ENCODE results near the gene IL21R. TPM values are rescaled to one million over a fixed set of nuclear protein-coding genes. Genes with fewer than 3 reads are reported as not detected.
"Not testable (repeated sequence)": the region's sequence is repeated elsewhere in the genome, so short reads cannot be mapped to it uniquely, and the experiment has no call there.

Gene IL21R
- polyA plus RNA-seq, 10 donors = 0.13 to 1.0 (median 0.31) TPM

DNA sequence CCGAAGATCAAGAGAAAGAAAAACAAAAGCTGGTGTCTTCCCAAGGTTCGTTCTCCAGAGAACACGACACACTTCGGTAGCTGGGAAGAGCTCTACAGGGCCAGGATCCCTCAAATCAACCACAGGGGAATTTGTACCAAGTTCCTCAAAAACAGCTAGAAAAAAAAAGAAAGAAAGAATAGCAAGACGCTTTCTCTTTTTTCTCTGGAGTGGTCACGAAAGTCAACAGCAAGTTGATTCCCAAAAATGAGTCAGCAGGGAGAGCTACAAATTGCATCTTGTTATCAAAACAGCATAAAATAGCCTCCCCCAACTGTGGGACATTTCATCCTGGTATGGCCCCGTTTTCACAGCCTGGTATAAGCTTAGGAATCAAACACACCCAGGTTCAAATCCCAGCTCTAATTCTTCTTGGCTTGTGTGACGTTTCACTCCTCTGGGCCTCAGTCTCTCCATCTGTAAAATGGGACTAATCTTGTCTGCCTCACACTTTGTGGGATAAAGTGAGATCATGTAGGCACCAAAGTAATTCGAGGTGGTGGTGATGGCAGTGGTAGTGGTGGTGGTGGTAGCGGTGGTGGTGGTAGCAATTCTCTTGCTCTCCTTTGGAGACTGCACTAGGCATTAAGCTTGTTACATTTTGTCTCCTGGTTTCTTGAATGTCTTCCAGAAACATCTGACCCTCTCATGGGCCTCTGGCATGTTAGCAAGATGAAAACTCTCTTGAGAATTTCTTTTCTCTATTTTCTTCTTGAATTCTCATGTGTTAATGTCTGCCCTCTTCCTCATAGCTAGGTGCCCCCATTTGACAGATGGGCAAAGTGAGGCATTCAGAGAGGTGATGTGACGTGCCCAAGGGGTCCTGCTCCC is 988 bp upstream of the IL21R start:
- DNase-seq = peak in 1 of 3 donors; percentile 26

DNA sequence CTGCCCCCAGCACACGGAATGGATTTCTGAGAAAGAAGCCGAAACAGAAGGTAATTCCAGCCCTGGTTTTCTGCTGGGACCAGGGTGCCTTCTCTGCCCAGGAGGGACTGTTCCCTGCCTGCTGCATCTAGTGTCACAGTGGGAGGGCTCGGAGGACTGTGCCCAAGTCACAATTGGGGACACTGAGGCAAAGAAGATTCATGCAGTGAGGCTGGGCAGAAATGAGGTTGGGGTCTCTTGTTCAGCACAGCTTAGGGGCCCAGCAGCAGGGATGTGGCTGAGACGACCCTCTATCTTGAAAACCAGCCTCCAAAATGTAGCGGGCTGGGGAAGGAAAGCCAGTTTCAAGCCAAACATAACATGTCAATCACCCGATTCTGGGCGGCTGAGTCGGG is 592 bp downstream of the IL21R start:
- no peak for DNase-seq

DNA sequence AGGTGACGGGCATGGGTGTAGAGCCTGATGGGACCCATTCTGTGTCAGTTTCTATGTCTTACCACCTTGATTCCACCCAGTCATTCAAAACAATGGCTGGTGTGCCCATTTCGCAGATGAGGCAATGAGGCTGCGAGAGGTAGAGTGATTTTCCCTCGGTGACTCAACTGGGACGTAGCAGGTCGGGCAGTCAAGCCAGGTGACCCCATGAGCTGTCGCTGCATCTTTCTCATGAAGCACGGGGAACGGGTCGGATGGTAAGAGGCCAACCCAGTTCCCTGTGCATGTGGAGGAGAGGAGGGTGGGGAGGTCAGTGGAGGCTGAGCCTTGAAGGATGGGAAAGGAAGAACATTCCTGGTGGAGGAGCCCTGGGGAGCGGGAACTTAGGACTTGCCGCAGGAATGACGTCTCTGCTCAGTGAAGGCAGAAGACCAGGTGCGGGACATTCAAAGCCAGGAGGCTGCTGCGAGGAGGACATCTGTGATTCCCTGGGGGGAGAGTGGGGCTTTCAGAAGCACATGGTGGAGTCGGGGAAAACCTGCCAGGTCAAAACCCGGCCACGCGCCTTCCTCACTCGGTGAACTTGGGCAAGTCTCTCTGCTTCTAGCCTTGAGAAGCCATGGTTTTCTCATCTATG is 1.1 kb downstream of the IL21R start:
- DNase-seq = no peak

DNA sequence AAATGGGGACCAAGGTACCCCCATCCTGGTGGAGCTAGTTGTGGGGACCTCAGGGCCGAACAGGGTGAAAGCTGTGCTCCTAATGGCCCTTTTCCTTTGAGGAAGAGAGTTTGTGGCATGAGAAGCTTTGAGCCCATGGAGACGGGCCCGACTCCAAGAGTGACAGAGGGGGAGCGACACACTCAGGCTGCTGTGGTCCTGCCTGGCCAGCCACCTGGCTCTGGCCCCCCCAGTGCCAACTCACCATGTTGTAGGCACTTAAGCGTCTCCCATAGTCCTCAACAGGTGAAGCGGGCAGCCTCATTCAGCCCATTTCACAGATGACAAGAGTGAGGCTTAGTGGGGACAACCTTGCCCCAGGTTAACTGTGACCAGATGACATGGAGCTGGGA is 1.6 kb downstream of the IL21R start:
- no peak for DNase-seq

DNA sequence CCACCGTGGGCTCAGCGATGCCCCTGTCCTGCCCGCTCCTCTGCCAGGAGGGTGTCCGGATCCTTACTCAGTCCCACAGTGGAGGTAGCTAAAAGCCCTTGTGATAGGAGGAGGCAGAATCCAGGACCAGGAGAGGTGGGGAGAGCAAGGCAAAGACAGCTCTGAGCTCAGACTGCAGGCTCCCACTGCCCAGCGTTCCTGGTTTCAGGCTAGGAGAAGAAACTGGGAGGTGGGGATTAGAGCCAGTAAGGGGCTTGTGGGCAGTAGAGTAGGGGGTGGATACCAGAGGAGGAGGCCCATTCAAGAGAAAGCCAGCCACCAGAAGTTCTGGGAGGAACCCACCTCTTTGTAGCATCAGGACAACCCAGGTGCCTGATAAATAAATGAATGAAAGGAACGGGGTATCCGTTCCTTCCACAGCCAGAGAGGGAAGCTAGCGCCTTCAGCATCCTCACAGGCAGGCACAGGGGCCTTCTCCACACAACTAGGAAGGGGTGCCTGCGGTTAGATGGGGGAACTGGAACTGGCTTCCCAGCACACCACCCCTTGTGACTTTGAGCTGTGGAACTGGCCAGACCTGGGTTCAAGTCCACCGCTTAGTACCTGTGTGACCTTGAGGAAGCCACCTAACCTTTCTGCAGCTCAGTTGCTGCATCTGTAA is 2.3 kb downstream of the IL21R start:
- no peak for DNase-seq

DNA sequence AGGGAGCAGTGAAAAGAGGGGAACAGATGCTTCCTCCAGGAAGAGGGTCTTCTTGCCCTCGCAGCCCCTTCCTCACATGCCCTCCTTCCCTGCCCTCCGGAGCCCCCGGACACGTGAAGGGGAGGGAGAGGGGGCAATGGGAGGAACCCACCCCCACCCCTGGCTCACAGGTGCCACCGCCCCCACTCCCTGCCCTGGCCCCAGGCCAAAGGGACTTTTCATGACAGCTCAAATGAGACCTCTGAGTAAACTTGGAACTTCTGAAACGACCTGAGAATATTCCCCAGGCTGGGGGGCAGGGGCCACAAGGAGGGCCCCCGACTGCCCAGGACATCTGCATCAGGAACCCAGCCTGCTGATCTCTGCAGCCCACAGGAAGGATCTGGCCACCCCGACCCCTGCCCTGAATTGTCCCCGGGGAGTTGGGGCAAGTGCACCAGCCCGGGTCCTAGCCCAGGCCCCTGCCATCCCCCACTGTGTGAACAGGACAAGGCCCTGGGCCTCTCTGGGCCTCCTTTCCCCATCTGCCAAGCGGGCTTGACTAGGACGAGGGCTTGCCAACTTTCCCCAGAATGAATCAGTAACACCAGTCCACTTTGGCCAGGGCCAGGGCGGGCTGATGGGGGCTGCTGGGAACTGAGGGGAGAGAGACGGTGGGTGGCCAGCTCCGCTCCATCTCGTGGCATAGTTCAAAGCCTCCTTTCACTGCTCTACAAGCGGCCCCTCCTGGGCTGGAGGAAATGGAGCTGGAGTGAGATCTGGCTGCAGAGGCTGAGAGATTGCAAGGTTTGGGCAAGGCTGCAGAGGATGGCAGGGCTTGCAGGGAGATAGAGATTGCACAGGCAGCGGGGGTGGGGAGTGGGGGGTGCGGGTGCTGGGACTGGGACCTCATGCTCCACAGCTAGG is 3.8 kb downstream of the IL21R start:
- DNase-seq = no peak

DNA sequence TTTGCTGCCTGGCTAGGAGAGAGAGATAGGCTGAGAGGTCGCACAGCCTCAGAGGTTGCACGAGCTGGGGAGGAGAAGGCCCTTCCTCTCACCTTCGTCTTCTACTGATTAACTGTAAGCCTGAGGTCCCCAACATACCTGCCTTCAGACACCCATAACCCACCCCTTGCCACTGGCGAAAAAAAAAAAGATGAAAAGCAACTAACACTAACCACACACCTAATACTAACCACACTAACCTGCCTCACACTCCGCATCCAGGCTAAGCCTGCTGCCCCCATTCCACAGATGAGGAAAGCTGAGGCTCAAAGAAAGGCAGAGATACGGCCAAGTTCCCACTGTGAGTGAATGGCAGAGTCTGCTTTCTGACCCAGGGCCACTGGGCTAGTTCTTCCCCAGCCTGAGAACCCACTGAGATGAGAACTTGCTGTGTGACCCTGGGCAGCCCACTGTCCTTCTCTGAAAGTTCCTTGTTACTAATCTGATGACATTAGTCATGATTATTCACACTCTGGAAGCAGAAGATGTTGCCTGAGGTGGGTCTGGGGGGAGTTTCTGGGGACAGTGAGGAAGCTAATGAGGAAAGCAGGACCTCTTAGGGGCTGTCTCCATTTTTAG is 4.6 kb downstream of the IL21R start:
- no peak for DNase-seq

DNA sequence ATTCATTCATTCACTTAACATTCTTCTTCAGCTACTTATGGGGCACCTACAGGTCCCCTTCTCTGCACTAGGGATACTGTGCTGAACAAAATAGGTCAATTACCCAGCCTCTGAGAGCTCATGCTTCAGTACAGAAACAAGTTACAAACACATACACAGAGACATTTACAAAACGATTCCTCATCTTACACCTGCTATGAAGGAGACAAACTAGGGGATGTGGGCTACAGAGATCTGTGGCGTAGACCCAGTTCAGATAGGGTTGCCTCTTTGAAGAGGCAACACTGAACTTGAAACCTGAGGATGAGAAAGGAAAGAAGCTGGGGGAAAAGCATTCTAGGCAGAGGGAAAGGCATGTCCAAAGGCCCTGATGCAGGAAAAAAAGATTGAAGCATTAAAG is 5.2 kb downstream of the IL21R start:
- no peak for DNase-seq

DNA sequence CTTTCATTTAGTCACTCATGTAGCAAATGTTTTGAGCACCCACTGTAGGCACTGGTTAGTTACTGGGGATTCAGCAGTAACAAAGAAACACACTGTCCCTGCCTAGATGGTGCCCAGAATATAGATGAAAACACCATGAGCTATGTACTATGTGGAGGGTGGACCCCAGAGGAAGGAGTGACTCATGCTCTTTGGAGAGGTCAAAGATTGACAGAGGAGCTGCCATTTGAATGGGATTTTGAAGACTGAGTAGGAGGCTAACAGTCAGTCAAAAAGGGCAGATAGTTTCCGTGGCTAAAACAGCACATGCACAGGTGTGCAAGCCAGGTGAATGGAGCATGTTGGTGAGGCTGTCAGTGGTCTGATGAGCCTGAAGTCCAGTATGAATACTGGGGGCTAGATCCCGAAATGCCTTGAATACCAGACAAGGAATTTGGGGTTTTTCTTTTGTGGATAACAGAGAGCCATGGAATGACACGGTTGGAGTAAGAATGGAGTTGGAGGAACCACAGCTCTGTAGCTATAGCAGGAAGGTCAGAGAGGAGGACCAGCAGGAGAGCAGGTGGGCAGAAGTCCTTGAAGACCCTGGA is 6.1 kb downstream of the IL21R start:
- DNase-seq = no peak

DNA sequence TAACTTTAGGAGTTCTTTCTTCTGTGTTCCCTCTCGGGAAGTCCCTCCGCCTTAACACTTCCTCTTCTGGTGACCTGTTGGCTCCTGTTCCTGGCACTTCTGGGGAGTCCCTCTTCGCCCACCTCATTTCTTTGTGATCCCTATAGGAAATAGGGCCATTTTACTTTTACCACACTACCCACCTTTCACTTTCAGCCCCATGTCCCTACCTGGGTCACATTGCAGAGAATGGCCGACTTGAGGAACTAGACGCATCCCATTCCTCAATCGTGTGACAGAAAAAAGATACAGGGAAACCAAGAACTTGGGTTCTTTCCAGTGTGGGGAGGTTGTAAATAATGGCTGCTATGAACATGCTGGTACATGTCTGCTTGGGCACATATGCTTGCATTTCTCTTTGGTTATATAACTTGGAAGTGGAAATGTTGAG is 6.6 kb downstream of the IL21R start:
- DNase-seq = no peak

DNA sequence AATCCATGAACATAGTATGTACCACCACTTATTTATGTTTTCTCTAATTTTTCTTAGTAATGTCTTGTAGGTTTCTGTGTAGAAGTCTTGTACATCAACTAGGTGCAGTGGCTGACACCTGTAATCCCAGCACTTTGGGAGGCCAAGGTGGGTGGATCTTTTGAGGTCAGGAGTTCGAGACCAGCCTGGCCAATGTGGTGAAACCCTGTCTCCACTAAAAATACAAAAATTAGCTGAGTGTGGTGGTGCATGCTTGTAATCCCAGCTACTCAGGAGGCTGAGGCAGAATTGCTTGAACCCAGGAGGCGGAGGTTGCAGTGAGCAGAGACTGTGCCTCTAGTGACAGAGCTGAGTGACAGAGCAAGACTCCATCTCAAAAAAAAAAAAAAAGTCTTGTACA is 8.0 kb downstream of the IL21R start:
- DNase-seq = not testable (repeated sequence)

DNA sequence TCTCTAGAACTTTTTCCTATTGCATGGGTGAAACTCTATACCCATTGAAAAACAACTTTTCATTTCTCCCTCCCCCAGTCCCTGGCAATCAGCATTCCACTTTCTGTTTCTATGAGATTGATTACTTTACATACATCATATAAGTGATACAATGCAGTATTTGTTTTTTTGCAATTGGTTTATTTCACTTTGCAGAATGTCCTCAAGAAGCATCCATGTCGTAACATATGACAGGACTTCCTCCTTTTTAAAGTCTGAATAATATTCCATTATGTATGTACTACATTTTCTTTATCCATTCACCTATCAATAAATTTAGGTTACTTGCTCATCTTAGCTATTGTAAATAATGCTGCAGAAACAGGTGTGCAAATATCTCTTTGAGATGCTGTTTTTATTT is 8.8 kb downstream of the IL21R start:
- DNase-seq = no peak

DNA sequence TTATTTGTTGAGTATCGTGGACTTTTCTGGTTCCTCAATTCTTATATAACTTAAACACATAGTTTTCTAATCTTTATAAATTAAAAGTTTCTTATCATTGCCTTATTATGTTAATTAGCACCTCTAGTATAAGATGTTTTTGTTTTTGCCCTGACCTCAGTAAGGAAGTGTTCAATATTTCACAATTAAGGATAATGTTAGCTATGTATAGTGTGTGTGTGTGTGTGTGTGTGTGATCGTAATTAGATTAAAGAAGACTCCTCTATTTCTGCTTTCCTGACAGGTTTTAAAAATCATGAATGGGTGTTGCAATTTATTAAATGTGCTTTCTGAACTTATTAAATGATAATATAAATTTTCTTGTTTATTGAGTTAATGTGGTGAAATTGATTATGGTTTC is 12.0 kb downstream of the IL21R start:
- DNase-seq = no peak

DNA sequence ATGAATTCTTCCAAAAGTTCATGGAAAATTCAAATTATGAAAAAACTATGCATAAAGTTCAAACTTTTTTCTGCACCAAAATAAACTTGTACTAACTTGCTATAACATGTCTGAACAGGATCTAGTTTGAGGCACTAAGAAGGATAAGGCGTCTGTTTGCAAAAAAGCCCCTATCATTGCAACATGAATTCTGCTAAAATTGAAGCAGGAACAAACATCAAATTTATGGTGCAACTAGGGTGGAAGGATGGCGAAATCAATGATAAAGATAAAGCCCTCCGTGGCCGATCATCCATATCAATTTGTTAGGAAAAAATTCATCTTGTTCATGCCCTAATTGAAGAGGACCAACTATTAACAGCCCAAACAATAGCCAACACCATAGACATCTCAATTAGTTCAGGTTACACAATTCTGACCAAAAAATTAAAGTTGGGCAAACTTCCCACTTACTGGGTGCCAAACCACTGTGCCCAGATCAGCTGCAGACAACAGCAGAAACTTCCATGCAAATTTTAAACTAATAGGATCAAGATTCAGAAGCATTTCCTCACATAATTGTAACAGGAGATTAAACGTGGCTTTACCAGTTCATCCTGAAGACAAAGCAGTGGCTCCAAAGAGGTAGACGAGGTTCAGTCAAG is 12.9 kb downstream of the IL21R start:
- DNase-seq = no peak

DNA sequence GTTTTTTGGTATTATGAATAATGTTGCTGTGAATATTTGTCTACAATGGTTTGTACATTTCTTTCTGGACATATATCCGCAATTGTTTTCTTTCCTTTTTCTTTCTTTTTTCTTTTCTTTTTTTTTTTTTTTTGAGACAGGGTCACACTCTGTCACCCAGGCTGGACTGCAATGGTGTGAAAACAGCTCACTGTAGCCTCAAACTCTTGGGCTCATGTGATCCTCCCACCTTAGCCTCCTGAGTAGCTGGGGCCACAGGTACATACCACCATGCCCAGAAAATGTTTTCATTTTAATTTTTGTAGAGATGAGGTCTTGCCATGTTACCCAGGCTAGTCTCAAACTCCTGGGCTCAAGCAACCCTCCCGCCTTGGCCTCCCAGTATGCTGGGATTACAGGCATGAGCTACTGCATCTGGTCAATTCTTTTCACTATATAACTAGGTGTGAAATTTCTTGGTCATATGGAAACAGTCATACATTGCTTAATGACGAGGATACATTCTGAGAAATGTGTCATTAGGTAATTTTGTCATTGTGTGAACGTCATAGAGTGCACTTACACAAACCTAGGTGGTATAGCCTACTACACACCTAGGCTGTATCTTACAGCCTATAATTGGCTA is 15.2 kb downstream of the IL21R start:
- DNase-seq = no peak

DNA sequence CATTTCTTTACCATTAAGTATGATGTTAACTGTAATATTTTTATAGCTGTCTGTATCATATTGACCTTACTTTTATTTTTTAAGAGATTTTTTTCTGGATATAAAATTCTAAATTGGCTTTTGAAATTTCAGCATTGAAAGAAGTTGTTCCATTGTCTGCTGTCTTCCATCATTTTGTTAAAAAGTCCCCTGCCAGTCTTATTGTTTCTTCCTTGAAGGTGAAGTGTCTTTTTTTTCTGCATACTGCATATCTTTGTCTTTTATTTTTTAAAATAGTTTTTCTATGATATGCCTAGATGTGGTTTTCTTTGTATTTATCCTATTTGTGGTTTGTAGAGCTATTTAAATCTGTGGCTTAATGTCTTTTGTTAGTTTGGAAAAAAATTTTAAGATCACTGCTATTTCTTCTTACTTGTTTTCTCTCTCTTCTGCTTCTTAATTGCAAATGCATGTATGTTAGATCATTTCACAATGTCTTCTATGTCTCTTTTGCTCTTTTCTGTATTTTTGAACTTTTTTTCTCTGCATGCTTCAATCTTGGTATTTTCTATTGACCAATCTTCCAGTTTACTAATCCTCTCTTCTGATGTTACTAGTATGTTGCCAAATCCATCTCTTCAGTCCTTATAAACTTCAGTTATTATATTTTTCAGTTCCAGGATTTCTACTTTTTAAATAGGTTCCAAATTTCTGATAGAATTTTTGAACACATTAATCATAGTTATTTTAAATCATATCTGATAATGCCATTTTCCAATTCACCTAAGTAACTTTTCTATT is 20.2 kb downstream of the IL21R start:
- no peak for DNase-seq

DNA sequence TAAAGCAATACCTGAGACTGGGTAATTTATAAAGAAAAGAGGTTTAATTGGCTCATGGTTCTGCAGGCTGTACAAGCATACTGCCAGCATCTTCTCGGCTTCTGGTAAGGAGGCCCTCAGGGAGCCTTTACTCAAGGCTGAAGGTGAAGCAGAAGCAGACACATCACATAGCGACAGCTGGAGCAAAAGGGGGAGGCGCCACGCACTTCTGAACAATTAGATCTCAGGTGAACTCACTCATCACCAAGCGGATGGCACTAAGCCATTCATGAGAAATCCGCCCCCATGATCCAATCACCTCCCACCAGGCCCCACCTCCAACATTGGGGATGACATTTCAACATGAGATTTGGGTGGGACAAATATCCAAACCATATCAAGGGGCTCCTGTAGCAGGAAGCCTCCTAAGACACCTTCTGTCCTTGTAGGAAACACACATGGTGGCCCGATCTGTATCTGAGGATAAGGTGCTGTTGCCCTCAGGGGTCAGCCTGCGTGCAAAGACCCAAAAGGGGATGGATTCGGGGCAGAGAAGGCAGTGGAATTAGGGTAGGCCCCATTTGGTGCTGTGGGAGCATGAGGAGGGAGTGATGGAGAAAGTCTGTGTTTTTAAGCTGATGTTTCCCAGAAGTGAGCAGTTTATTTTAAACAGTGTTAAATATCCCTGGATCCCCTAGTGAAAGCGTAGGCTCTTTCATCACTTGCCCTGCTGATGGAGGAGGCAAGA is 23.0 kb downstream of the IL21R start:
- DNase-seq = no peak

DNA sequence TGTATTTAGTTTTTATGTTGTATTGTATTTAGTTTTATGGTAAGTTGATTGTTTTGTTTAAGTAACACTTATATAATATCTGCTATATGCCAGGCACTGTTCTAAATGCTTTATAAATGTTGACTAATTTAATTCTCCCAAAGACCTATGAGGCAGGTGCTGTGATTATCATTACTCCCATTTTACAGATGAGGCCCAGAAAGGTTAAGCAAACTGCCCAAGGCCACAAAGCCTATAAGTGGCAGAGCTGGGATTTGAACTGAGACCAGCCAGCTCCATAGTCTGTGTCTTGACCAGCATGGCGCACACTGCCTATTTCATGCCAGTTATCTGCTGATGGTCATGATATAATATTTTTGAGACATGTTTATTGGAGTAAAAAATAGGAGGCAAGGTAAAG is 24.0 kb downstream of the IL21R start:
- DNase-seq = no peak

Data from muscle of back (tissue), 11 donors.